ENCODE measurements around the gene TMEM72. TPM values are rescaled to one million over a fixed set of nuclear protein-coding genes. Genes with fewer than 3 reads are reported as not detected.

Gene TMEM72
- total RNA-seq, 6 donors from 2014 or later: 0.06 TPM; not detected in 5

GRCh38 chr10:44969854-44970253 is 58.7 kb downstream of the TMEM72 start:
- H3K36me3 ChIP-seq: peaks cover 2 to 30% (median 12%) of the 10 kb centered on the region in 4 donors
- no peaks in the 10 kb centered on the region for H3K27me3 ChIP-seq
- H3K27ac ChIP-seq: no peak overlapping the region
- no peak for ATAC-seq (ENCODE audit: low FRiP score in 2 of 2)
- no peaks in the 10 kb centered on the region for H3K9me3 ChIP-seq
- peaks cover 57 to 65% (median 64%) of the 10 kb centered on the region in 4 donors for H3K4me1 ChIP-seq
- TF ChIP-seq POLR2A (IDR thresholded peaks at IDR 0.05) (no peak), POLR2AphosphoS5 (IDR thresholded peaks at IDR 0.05) (no peak), EP300 (IDR thresholded peaks at IDR 0.05) (no peak), CTCF (IDR thresholded peaks at IDR 0.05) (no peak)
- no peak for DNase-seq
- WGBS, 2 donors: 94 to 97% methylated on average over 8 to 9 of the region's 9 CpGs
- H3K4me3 ChIP-seq: no peak overlapping the region

- H3K4me3 ChIP-seq: no peak overlapping the region
- H3K27ac ChIP-seq: peak overlapping the region in 2 of 4 donors; percentile 27 to 57
- peaks cover 55 to 65% (median 63%) of the 10 kb centered on the region in 4 donors for H3K4me1 ChIP-seq
- TF ChIP-seq EP300 (IDR thresholded peaks at IDR 0.05) (no peak), POLR2AphosphoS5 (IDR thresholded peaks at IDR 0.05) (no peak), CTCF (IDR thresholded peaks at IDR 0.05) (no peak), POLR2A (IDR thresholded peaks at IDR 0.05) (no peak)
- 91 to 94% methylated on average over 3 to 8 of the region's 8 CpGs for WGBS, 2 donors
- H3K27me3 ChIP-seq: no peaks in the 10 kb centered on the region
- H3K9me3 ChIP-seq: no peaks in the 10 kb centered on the region
- H3K36me3 ChIP-seq: peaks cover 2 to 30% (median 12%) of the 10 kb centered on the region in 4 donors
- ATAC-seq (ENCODE audit: low FRiP score in 2 of 2): no peak
- DNase-seq: no peak
These were observed 59.8 kb downstream of the TMEM72 start for GRCh38 chr10:44970812-44971395.

- Histone ChIP-seq H3K27me3 (no peaks in the 10 kb centered on the region), H3K9me3 (no peaks in the 10 kb centered on the region), H3K4me1 (peaks cover 51 to 63% (median 61%) of the 10 kb centered on the region in 4 donors), H3K36me3 (peaks cover 2 to 32% (median 12%) of the 10 kb centered on the region in 4 donors), H3K4me3 (no peak overlapping the region), H3K27ac (peak overlapping the region in 2 of 4 donors; percentile 27 to 57)
- WGBS, 2 donors: 81% methylated on average over 8 to 11 of the region's 11 CpGs
- ATAC-seq (ENCODE audit: low FRiP score in 2 of 2) (no peak), DNase-seq (no peak)
- TF ChIP-seq POLR2A (IDR thresholded peaks at IDR 0.05) (peak in 1 of 4 donors; percentile 20), EP300 (IDR thresholded peaks at IDR 0.05) (no peak)
These were observed 60.3 kb downstream of the TMEM72 start for GRCh38 chr10:44971434-44971833.

- peaks cover 44 to 61% (median 60%) of the 10 kb centered on the region in 4 donors for H3K4me1 ChIP-seq
- WGBS, 2 donors: 96 to 98% methylated on average over 9 to 12 of the region's 12 CpGs
- no peak for ATAC-seq (ENCODE audit: low FRiP score in 2 of 2)
These were observed 61.0 kb downstream of the TMEM72 start for GRCh38 chr10:44971935-44972757.

More at GRCh38 chr10:44971935-44972757, 61.0 kb downstream of the TMEM72 start:
- Histone ChIP-seq H3K9me3 (no peaks in the 10 kb centered on the region), H3K27me3 (no peaks in the 10 kb centered on the region), H3K27ac (peak overlapping the region in 2 of 4 donors; percentile 91 to 92), H3K36me3 (peaks cover 2 to 39% (median 15%) of the 10 kb centered on the region in 4 donors), H3K4me3 (no peak overlapping the region)
- DNase-seq: no peak
- TF ChIP-seq EP300 (IDR thresholded peaks at IDR 0.05) (no peak), POLR2A (IDR thresholded peaks at IDR 0.05) (no peak), POLR2AphosphoS5 (IDR thresholded peaks at IDR 0.05) (peak in 1 of 2 donors; percentile 2), CTCF (IDR thresholded peaks at IDR 0.05) (no peak)

Measured in upper lobe of left lung (tissue), 6 donors.